ENCODE results near the gene KIRREL2.
A peak's percentile ranks its signal among the peaks of the same experiment; 100 is the strongest.

The KIRREL2 gene

DNA sequence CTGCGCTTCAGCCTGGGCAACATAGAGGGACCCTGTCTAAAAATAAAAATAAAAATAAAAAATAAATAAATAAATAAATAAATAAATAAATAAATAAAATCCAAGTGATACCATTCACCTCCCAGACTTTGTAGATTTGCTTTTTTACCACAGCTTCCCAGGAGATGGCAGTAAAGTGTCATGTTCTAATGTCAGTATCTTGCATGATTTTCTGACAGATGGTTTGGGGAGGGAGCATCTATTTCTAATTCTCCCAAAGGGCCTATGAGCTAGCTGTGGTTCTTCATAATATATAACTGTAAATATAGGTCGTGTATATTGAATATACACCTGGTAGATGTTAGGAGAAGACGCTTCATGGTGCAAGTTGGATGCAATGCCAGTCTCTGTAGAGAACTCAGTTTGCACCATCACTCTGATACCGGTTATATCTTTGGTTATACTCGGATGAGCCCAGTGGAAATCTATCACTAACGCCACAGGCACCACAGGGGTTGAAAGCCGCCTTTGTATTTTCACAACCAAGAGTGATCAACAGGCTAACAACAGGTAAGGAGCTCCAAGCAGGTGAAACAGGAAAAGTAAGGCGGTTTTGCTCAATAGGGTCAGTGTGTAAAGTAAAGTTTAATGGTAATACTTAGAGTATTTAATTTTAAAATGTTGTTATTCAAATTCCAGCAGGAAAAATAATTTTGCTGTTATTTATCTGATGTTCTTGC, 25.6 kb downstream of the KIRREL2 start:
- TF ChIP-seq, protein P1, sequence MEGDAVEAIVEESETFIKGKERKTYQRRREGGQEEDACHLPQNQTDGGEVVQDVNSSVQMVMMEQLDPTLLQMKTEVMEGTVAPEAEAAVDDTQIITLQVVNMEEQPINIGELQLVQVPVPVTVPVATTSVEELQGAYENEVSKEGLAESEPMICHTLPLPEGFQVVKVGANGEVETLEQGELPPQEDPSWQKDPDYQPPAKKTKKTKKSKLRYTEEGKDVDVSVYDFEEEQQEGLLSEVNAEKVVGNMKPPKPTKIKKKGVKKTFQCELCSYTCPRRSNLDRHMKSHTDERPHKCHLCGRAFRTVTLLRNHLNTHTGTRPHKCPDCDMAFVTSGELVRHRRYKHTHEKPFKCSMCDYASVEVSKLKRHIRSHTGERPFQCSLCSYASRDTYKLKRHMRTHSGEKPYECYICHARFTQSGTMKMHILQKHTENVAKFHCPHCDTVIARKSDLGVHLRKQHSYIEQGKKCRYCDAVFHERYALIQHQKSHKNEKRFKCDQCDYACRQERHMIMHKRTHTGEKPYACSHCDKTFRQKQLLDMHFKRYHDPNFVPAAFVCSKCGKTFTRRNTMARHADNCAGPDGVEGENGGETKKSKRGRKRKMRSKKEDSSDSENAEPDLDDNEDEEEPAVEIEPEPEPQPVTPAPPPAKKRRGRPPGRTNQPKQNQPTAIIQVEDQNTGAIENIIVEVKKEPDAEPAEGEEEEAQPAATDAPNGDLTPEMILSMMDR (IDR thresholded peaks at IDR 0.05; ENCODE audit: insufficient read depth, low read depth, low read length, missing control alignments), result peak; percentile 53
- no peak overlapping the region for H3K4me3 ChIP-seq (ENCODE audit: low read depth, low read length)
- peak; percentile 74 for DNase-seq (ENCODE audit: low read depth)

DNA sequence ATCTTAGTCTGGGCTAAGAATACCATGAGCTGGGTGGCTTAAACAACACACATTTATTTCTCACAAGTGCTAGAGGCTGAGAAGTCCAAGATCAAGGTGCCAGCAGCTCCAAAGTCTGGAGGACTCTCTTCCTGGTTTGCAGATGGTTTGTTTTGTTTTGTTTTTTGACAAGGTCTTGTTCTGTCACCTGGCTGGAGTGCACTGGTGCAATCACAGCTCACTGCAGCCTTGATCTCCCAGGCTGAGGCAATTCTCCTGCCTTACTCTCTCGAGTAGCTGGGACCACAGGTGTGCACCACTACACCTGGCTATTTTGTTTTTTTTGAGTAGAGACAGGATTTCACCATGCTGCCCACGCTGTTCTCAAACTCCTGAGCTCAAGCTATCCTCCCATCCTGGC, 27.2 kb downstream of the KIRREL2 start:
- no peak for DNase-seq (ENCODE audit: low read depth)
- H3K4me3 ChIP-seq (ENCODE audit: low read depth, low read length), result no peak overlapping the region
- TF ChIP-seq, protein P1 (IDR thresholded peaks at IDR 0.05; ENCODE audit: insufficient read depth, low read depth, low read length, missing control alignments), result no peak

DNA sequence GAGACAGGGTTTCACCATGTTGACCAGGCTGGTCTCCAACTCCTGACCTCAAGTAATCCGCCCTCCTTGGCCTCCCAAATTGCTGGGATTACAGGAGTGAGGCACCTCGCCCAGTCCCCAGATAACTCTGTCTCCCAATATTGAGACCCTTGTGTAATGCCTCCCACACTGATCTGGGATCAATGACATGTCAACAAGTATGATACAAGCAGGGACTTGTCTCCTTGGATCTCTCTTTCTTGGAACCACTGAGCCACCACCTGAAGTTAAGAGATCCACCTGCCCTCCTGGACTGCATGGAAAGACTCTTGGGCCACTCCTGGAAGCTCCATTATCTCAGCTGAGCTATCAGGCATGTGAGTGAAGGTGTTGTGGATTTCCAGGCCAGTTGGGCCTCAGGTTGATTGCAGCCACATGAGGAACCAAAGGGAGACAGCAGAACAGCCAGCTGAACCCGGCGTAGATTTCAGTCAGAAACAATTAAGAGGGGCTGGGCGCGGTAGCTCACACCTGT, 28.6 kb downstream of the KIRREL2 start:
- no peak for DNase-seq (ENCODE audit: low read depth)
- TF ChIP-seq, protein P1 (IDR thresholded peaks at IDR 0.05; ENCODE audit: insufficient read depth, low read depth, low read length, missing control alignments), result no peak
- H3K4me3 ChIP-seq (ENCODE audit: low read depth, low read length), result no peak overlapping the region

DNA sequence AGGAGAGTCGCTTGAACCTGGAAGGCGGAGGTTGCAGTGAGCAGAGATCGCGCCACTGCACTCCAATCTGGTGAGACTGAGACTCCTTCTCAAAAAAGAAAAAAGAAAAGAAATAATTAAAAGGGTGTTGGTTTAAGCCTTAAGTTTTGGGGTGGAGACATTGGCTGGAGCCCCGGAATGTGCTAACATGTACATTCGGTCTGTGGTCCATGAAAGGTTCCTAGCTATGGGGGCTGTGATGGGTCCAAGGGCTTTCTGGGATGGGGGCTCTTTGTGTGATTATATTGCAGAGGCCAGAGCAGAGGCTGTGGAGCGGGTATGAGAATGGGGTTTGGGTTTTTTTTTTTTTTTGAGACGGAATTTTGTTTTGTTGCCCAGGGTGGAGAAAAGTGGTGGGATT, 29.2 kb downstream of the KIRREL2 start:
- TF ChIP-seq, protein P1 (IDR thresholded peaks at IDR 0.05; ENCODE audit: insufficient read depth, low read depth, low read length, missing control alignments), result no peak
- DNase-seq (ENCODE audit: low read depth), result no peak
- no peak overlapping the region for H3K4me3 ChIP-seq (ENCODE audit: low read depth, low read length)

DNA sequence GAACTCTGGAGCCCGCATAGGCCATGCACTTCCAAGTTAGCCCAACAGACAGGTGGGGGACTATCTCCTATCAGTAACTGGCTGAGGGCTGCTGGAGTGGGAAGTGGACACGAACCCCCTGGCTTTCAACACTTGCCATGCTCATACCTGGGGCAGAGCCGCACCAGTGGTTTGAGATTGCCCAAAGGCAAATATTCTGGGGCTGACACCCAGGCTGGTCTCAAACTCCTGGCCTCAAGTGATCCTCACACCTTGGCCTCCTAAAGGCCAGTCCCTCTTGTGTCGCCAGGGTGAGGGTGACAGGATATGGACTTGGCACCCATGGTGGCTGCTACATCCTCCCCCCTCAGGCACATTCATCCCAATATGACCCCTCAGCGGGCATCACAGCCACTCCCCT, 30.5 kb downstream of the KIRREL2 start:
- TF ChIP-seq, protein P1 (IDR thresholded peaks at IDR 0.05; ENCODE audit: insufficient read depth, low read depth, low read length, missing control alignments), result no peak
- DNase-seq (ENCODE audit: low read depth), result no peak
- no peak overlapping the region for H3K4me3 ChIP-seq (ENCODE audit: low read depth, low read length)

DNA sequence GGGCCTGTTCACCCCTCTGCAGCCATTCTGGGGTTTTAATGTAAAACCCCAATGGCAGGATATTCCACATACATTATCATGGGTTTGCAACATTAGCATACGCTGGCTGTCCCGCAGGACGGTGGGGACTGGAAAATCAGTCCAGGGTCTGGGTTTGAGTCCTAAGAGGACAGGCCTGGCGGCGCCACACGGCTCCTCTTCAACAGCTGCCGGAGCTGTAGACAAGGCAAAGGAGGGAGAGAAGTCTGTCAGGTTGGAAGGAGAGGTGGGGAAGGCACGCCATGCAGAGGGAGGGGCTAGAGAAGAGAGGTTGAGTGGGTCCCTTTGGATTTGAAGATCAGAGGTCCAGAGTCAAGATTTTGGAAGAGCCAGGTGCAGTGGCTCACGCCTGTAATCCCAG, 31.7 kb downstream of the KIRREL2 start:
- DNase-seq (ENCODE audit: low read depth), result no peak
- TF ChIP-seq, protein P1 (IDR thresholded peaks at IDR 0.05; ENCODE audit: insufficient read depth, low read depth, low read length, missing control alignments), result no peak
- no peak overlapping the region for H3K4me3 ChIP-seq (ENCODE audit: low read depth, low read length)

All from GM12865 (cell line).